Muscle of back (tissue), 13 donors: ENCODE measurements around the gene COL4A1. TPM values are rescaled to one million over a fixed set of nuclear protein-coding genes. Genes with fewer than 3 reads are reported as not detected.
A peak's percentile ranks its signal among the peaks of the same experiment; 100 is the strongest.

Experiments used
- DNase-seq, 3 donors: peaks; one replicate each; pipeline versions ENCODE4 v3.0.0 to v3.0.0-alpha.2; 2013
- long read RNA-seq, 9 donors: transcript quantifications; one replicate each; lab custom pipeline, GENCODE V29; 2026
- polyA plus RNA-seq, 10 donors: library from polyadenylated mRNA; unstranded; fragments of 120-200 nt; gene quantifications; one replicate each; pipeline ENCODE4 v1.2.1, GENCODE V29; 2013; ENCODE audit not compliant: insufficient read length in 10 of 10

COL4A1 gene
- 100 to 1,000 TPM; 614 to 866 (median 684) TPM for polyA plus RNA-seq
- long read RNA-seq, donor 1, full-length matches to known transcripts: 18 of 84 reads
- long read RNA-seq, donor 1, partial matches to known transcripts: 66 of 84 reads
- long read RNA-seq, donor 1, other reads (novel, unspliced or antisense): 0 of 84 reads
- long read RNA-seq, donor 2, full-length matches to known transcripts: 5 of 430 reads
- long read RNA-seq, donor 2, partial matches to known transcripts: 413 of 430 reads
- long read RNA-seq, donor 2, other reads (novel, unspliced or antisense): 12 of 430 reads
- long read RNA-seq, donor 3: 0 reads
- long read RNA-seq, donor 4, full-length matches to known transcripts: 11 of 37 reads
- long read RNA-seq, donor 4, partial matches to known transcripts: 26 of 37 reads
- long read RNA-seq, donor 4, other reads (novel, unspliced or antisense): 0 of 37 reads
- long read RNA-seq, donor 5, full-length matches to known transcripts: 17 of 138 reads
- long read RNA-seq, donor 5, partial matches to known transcripts: 121 of 138 reads
- long read RNA-seq, donor 5, other reads (novel, unspliced or antisense): 0 of 138 reads
- long read RNA-seq, donor 6, full-length matches to known transcripts: 13 of 561 reads
- long read RNA-seq, donor 6, partial matches to known transcripts: 524 of 561 reads
- long read RNA-seq, donor 6, other reads (novel, unspliced or antisense): 24 of 561 reads
- long read RNA-seq, donor 7, full-length matches to known transcripts: 16 of 843 reads
- long read RNA-seq, donor 7, partial matches to known transcripts: 817 of 843 reads
- long read RNA-seq, donor 7, other reads (novel, unspliced or antisense): 10 of 843 reads
- long read RNA-seq, donor 8, full-length matches to known transcripts: 8 of 46 reads
- long read RNA-seq, donor 8, partial matches to known transcripts: 38 of 46 reads
- long read RNA-seq, donor 8, other reads (novel, unspliced or antisense): 0 of 46 reads
- long read RNA-seq, donor 9, full-length matches to known transcripts: 5 of 51 reads
- long read RNA-seq, donor 9, partial matches to known transcripts: 46 of 51 reads
- long read RNA-seq, donor 9, other reads (novel, unspliced or antisense): 0 of 51 reads

DNA sequence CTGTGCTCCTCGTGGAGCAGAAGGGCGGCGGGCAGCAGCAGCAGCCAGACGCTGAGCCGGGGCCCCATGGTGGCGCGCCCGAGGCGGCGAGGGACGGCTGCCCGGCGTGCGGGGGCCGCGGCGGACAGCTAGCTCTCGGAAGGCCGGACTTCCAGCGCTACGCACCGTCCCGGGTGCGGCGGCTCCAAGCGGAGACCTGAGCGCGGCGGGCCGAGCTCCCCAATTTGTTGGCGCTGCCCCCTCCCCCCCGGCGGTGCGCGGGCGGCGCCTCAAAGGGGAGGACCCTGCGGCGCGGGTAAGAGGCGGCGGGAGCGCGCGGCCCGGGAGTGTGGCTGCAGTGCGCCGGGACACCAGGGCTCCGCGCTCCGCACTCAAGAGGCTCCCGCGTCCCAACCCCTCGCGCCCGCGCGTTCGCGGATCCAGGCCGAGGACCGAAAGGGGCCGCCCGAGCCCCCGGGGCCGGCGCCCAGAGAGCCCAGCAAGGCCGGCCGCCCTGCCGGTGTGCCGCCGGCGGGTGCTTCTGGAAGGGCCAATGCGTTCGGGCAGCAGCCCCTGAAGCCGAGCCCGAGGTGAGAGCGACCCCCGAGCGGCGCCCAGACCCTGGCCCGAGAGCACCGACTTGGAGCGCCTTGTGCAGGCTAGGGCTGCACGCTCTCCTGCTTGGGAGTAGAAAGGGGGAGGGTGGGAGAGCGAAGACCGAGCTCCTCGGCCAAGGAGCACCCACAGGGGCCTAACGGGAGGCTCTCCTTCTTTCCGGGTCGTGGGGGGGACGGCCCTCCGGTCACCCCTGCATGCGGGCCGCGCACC lies at the start of gene COL4A1, which contains the start of gene COL4A2:
Gene COL4A1, minus strand, starts transcription at position 198 of the 807 bp plus-strand sequence. Its CDS starts 130 bp downstream, at position 68.
Gene COL4A2, plus strand, starts transcription at position 325 of the 807 bp plus-strand sequence. CDS start 620 bp downstream, outside the sequence.
- DNase-seq: peak; percentile 76 to 95 (median 89)

DNA sequence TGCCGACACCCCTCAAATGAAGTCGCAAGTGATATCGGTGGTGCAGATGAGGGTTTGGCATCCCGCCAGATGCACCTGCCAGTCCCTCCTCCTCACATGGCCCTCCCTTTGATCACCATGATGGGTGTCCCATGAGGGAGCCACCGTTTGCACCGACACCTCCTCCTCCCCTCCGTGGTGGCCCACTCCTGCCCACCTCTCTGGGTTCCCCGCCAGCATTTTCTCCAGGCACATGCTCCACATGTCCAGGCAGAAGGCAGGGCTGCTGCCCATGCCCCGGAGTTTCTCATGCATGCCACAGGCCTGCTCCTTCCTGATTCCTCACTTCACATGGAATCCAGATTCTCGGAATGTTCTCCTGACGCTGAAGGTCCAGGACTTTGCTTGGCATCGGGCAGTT lies 49.4 kb upstream of the COL4A1 start:
- DNase-seq: no peak

DNA sequence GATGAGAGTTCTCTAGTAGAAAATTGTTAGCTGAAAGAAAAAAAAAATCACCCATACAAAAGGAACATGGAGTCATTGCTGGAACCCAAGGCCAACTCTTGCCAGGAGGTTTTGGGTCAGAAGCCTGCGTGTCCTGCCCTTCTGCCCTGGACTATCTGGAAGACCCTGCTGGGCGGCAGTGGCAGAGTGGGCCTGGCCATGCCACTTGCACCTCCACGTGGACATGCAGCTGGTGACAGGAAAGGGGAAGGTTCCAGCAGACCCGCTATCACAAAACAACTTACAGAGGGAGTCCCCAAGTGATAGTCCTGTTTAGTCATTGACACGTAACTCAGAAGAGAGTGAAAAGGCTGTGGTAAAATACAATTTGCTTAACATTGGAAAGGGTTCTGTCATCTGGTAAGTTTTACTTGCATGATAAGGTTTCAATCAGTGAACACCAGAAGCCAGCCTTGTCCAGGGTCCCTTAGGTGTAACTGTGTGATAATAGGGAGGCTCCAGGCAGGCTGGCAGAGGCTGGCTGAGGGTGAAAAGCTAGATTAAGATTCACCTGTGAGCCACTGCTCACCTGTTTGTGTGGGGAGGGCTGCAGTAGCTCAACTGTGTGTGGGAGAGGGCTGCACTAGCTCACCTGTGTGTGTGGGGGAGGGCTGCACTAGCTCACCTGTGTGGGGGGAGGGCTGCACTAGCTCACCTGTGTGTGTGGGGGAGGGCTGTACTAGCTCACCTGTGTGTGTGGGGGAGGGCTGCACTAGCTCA lies 47.9 kb upstream of the COL4A1 start:
- no peak for DNase-seq

DNA sequence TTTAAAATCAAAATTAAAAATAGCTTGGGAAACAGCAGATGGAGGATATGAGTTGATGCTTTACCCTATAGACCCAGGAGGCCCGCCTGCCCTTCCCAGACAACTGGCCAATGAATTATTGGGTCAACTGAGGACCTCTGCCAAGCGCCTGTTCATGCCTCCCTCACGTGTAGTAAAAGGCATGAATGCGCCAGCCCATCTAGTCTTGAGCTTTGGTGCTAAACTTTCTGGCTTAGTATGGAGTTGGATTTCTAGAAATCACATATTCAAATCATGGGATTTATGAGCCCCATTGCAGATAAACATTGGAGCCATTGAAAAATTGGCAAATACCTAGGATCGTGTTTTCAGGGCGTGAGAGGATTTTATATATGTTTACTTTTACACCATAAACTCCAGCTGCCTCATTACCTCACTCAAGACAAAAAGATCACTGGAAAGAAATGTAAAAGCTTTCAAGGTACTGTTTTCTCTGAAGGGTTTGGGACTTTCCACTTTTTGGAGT lies 47.2 kb upstream of the COL4A1 start:
- peak in 1 of 3 donors; percentile 56 for DNase-seq

DNA sequence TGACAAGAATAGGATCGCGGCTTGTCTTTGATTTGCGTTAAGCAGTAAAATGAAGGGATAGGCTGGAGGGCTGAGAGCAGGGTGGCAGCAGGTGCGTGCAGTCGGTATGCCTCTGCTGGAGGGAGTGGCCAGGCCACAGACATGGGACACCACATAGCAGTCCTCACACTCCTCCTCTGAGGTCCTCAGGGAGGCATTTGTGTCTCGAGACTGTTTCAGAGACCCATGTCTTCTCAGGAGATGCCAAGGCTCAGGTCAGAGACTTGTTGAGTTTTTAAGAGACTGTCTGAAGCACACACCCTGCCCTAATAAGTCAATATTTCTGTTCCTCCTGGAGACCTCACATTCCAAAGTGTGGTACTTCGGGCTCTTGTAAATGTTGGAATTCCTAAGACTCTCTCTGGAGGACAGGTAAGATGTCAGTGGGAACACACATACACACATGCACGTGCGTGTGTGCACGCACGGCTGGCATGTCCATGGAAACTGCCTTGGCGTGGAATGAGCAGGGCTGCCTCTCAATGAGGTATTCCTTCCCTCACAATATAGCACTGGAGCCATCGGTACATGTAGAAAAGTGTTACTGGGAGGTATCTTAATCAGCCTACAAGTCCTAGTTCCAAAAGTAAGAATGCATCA lies 46.5 kb upstream of the COL4A1 start:
- no peak for DNase-seq

DNA sequence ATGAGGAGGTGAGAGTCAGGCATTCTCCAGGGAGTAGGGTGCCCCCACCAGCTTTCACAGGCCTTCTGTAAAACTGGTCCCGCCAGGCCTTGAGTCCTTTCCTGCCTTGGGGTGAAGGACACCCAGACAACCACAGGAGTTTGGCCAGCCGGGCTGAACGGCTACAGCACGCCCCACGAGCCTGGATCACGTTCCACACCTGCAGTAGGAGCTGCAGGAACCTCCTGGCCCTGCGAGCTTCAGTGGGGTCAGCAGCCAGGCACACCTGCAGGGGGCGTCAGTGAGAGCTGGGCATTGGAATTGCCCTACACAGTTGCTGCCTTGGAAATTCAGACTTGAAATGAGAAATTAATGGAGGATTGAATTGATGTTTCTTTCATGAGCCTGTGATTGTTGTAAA lies 45.8 kb upstream of the COL4A1 start:
- no peak for DNase-seq

DNA sequence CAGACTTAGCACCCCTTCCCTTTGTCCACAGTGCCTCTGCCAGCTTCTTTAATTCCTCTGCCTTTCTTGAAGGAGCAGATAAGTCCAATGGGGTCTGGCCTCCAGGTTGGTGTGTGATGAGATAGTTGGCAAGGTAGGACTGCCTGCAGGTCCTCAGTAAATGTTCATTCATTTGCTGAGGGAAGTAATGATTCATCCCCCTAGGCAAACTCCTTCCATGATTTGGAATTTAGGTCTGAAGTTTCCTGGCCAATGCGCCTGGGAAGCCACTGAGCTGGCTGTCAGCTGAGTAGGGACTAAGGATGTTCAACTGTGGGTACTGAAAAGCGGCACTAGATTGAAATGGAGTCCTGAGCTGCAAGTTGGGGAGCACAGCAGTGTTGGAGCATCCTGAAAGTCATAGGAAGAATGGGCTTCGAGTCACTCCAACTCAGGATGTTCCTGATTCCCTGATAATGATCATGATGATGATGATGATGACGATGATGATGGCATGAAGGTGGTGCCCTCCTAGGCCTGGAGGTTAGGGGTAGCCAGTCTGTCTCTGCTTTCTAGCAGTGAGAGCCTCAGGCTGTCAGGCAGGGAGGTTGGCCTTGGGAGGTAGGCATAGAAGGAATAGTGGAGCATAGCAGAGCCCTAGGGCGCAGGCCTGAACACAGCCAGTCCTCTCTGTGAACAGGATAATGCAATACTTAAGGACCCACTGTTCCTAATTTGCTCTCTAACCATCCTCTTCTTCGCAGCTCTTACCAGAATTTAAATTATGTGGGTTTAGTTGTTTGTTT lies 44.9 kb upstream of the COL4A1 start:
- DNase-seq: no peak

DNA sequence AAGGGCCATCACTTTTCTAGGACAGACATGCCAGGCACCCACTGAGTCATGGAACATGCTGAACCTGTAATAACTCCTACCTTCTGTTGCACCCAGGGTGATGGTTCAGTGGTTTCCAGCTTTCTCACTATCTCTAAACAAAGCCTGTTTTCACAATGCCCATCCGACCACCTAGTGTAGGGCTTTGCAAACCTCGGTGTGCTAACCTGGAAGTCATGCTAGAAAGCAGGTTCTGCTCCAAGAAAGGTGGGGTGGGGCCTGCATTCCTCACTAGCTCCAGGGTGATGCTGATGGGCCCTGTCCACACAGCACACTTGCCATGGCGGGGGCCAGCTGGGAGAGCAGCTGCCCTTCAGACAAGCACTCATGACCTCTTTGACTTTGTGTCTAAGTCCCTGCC lies 43.6 kb upstream of the COL4A1 start:
- no peak for DNase-seq

DNA sequence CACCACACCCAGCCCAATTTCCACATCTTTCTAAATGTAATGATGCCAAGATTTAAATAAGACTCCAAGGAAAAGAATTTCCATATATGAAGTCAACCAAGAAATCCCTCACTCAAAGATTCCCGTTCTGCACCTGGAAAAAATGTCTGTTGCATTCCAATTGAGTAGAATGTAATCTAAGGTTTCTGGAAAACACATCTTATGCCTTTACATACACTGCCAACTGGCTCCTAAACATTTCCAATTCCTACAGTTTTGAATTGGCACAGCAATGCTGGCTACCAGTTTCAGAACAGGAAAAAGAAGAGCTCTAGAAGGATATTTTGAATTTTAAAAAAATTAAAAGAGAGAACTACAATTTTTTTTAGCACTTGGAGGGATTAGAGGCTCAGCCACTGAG lies 43.1 kb upstream of the COL4A1 start:
- peak in 1 of 3 donors; percentile 61 for DNase-seq

DNA sequence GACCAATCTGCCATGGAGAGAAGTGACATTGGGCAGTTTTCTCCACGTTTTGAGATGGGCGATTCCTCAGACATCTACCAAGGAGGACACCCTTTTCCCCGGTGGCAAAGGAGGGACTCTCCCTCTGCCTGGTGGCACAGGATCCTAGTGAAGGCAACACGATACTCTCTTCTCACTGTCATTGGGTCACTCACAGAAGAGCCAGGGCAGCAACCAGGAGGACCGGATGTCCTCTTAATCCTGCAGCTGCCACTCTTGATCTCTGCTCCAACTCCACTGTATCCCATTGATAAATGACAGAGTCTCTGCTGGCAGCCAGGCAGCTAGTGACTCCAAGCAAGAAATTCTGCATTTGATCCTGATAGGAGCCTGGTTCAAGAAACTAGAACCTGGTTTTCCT lies 42.3 kb upstream of the COL4A1 start:
- peak in 2 of 3 donors; percentile 60 to 66 for DNase-seq

DNA sequence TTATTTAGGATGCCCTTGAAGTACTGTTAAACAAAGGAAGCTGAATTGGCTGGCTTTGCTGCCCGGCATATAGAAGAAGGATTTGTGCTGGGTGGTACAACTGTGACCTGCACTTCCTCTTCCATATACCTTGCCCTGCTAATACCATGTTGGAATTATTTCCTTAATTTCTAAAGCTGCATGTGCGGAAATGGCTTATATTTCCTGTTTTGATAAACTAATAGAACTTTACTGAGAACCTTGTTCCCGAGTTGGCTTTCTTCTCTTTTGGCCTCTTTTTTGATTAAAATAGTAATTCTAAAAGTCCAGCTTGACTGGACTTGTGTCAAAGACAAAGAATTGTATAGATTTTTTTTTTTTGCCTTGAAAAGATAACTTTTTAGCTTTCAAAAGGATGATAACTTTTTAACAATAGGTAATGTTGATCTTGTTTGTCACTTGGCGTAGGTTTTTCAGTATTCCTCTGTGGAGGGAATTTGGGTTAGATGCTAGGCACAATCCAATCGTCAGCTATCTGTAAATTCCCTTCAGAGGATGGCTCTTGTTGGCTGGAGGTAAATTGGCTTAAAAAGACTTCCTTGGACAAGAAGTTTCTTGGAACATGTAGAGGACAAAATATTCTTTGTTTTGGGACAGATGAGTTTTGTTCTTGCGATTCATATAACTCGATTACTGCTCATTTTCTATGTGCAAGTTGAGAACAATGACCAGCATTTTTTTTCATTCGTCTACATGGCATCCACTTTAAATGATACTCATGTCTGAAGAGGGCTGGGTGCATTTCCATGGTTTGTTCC lies 41.5 kb upstream of the COL4A1 start:
- DNase-seq: peak in 2 of 3 donors; percentile 29 to 63

DNA sequence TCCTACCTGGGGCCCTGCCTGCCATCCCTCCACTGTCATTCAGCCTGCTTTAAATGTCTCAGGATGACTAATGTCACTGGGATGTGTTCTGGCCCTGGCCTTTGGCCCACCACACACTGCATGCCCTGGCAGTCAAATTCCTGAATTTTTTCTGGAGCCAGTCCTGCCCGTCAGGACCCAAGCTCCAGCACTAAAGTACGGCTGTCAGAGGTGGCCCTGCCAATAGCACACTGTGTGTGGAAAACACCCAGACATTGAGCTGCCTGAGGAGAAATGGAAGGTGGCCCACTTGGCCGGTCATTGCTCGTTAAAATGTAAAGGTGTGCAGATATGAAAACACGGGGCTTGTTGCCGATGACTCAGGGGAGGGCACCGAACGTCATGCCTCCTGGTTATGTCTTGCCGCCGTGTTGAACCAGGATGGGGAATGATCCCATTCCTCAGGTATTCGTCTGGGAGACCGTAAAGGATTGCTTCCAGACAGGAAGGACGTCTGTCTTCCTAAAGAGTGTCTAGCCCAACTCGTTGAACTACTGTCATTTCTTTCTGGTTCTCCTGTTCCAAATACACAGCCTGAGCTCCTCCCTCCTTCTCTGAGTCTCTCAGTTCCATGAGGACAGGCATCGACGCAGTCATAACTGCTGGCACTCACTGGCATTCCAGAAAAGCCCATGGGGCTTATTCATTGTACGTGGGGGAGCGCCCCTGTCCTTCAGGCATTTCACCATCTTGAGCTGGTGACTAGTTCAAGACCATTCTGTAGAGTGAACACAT lies 40.8 kb upstream of the COL4A1 start:
- peak in 1 of 3 donors; percentile 78 for DNase-seq

DNA sequence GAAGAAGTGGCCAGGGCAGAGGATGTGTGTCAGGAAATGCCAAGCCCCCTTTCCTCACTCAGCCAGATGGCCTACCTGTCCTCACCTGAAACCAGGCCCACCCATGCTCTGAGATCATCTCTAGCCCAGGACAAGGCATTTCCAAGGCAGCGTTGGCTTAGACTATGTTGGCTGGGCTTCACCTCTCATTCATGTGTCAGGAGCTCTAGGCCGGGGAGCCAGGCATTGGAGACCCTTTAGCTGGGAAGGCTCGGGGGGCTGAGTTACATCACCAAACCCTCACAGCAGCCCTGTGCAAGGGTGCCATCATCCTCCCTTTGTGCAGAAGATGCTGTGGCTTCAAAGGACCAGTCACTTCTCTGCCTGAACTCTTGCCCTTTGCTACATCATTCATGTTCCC lies 40.1 kb upstream of the COL4A1 start:
- DNase-seq: no peak

DNA sequence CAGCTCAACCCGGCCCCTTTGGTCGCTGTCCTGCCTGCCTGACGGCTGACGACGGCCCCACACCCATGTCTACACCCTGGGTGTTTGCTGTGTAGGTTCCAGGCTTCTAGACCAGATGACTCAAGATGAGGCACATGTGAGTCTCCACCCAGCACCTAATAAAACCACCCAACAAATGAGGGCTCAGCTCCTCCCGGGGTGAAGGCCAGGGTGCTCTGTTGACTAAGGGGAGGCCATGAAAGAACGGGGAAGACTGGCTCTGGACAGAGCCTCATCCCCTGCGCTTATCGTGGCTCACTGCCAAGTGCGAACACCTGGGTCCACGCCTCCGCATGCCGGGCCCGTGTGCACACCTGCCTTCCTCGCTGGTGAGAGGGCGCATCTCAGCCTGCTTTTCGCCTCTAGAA lies 39.7 kb upstream of the COL4A1 start:
- no peak for DNase-seq

DNA sequence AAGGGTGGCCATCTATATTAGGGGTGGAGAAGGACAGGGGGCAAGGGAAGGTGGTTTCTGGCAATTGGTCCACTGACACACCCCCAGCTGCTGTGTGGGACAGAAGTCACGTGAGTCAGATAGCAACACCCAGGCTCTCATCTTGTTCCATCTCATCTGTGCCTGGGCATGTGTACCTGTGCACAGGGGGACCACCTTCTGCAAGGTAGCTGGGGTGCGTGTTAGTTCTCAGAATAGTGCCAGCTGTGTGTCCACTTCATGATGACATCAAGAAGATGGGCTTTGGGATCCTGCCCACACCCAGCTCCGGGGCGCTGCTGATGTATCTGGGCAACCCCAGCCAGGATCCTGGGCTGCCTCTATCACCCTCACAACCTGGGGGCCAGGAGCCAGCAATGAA lies 38.7 kb upstream of the COL4A1 start:
- DNase-seq: no peak

DNA sequence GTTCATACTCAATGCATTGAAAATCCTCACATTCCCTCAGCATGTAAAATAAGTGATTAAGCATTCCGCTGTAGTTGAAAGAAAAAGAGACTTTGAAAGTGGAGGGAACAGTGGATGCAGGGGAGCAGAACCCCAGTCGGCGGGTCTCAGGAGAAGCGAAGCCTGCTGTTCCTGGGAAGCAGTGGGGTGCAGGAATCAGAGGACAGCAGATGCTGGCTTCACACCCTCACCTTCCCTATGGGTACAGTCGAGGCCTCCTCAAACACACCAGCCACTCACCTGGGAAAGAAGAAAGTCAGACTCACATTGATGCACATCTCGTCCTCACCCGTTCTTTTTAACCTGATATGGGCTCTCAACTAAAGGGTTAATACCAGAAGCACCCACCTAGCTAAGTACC lies 38.3 kb upstream of the COL4A1 start:
- no peak for DNase-seq

DNA sequence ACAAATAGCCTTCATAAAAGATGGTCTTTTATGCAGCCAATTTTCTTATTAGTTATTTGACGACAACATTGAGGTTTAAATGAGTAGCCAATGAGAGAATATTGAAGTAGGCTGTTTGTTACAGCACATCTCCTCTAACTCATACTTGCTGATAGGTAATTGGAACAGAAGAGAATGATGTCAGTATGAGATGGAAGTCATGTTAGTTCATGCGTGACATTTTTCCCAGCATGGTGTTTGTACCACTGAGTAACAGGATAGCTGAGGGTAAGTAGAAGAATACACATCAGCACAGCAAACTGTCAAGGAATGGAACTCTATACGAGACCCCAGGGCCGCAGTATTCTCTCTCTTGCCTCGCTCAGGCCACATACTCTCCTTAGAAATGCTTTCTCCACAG lies 37.4 kb upstream of the COL4A1 start:
- DNase-seq: no peak
